ENCODE measurements around the gene ARPP19.
"Not testable (repeated sequence)": the region's sequence is repeated elsewhere in the genome, so short reads cannot be mapped to it uniquely, and the experiment has no call there.

Gene ARPP19

GRCh38 chr15:52514482-52514881, 54.3 kb downstream of the ARPP19 start:
- no peak for DNase-seq (ENCODE audit: low spot score)

DNA sequence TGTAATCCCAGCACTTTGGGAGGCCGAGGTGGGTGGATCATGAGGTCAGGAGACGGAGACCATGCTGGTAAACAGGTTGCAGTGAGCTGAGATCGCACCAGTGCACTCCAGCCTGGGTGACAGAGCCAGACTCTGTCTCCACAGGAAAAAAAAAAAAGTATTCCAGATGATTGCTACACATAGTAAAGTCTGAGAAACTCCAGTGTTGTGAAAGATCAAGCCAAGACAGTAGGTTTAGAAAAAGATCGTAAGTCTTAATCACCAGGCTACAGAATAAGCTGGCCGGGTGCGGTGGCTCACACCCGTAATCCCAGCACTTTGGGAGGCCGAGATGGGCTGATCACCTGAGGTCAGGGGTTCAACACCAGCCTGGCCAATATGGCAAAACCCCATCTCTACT, 56.0 kb downstream of the ARPP19 start:
- not testable (repeated sequence) for DNase-seq (ENCODE audit: low spot score)

DNA sequence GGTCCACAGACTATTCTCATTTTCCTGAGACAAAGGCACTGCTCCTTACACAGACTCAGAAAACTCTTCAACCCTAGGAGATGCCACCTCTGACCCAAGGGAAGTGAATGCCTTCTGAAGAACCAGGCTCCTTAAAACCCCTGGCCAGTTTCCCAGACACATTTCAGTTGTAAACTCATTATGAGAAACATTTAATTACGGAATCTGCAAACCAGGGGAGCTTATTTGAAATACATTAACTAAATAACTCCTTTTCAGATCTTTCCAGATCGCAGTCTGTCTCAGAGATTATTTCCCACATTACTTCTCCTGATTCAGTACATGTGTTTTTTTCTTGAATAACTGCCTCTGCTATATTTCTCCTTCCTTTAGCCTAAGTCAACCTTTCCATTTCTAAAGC, 57.7 kb downstream of the ARPP19 start:
- no peak for DNase-seq (ENCODE audit: low spot score)

- no peak for DNase-seq (ENCODE audit: low spot score)
Measured at GRCh38 chr15:52509500-52510245, 59.2 kb downstream of the ARPP19 start.

DNA sequence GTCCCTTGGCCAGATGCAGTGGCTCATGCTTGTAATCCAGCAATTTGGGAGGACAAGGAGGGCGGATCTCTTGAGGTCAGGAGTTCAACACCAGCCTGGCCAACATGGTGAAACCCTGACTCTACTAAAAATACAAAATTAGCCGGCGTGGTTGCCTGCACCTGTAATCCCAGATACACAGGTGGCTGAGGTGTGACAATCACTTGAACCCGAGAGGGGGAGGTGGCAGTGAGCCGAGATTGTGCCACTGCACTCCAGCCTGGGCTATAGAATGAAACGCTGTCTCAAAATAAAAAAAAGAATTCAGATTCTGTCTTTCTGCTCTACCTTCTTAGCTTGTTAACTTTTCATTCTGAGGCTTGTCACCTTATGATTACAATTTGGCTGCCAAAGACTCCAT, 62.3 kb downstream of the ARPP19 start:
- DNase-seq (ENCODE audit: low spot score), result no peak

- no peak for DNase-seq (ENCODE audit: low spot score)
Measured at GRCh38 chr15:52505151-52505550, 63.7 kb downstream of the ARPP19 start.

DNA sequence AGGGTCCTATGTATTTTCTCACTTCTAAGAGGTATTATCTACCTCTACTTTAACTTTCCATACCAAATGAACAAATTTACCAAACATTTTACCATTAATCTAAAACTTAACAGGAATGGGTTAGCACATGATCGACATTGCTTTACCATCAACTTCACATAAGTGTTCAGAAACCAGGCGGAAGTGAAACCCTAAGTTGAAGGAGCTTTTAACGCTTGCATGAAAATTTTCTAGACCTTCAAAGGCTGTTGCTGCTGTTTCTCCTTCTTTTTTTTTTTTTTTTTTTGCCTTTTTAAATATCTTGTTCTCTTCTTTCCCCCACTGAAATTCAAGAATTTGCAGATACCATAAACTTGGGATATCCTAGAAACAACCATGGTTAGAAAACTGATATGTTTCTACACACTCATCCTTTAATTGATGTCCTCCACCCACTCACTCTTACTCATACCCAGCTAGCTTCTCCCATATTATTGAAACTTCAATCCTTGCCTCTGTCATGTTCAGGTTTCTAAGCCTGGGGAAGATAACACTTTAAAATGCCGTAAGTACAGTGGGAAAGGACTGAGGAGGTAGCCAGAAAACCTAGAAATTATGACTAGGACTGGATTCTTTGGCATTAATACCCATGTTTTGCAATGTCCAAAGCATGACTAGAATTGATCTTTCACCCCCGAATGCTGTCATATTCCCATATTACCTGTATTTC, 64.9 kb downstream of the ARPP19 start:
- DNase-seq (ENCODE audit: low spot score), result no peak

DNA sequence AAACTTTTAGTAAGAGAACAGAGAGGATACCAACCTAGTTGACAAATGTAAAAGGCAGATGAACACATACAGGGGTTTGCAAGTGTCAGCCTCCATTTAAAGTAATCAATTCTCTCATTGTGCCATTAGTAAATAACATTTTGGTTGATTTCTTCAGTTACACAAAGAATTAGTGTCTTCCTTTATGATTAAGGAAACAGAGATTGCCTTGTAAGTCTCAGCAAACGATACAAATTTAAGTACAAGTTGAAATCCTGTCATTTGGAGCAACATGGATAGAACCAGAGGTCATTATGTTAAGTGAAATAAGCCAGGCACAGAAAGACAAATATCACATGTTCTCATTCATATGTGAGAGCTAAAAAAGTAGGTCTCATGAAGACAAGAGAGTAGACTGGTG, 66.2 kb downstream of the ARPP19 start:
- no peak for DNase-seq (ENCODE audit: low spot score)

DNA sequence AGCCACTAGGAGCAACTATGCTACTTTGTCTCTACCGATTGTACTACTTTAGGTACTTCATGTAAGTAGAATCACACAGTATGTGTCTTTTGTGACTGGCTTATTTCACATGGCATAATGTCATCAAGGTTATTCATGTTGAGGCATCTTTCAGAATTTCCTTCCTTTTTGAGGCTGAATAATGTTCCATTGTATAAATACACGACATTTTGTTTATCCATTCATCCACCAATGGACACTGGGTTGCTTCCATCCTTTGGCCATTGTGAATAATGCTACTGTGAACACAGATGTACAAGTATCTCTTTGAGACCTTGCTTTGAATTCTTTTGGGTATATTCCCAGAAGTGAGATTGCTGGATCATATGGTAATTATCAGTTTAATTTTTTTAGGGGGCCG, 69.3 kb downstream of the ARPP19 start:
- DNase-seq (ENCODE audit: low spot score), result no peak

DNA sequence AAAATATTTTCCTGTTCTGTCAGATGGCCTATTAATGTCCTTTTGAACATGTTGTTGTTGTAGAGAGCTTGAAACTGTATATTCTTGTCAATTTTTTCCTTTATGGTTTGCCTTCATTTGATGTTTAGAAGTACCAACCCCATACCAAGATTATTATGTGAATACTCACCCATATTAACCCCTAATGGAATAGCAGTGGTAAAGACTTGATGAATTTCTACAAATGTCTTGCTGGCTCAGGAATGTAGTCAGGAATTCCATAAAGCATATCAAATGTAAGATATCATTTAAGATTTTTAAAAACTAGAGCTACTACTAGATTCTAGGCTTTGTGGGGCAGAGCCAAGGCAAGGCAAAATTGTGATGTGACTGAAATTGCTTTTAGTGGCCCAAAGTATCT, 70.1 kb downstream of the ARPP19 start:
- DNase-seq (ENCODE audit: low spot score), result no peak
